Measurements from ENCODE around the gene TMEM255B.
A peak's percentile ranks its signal among the peaks of the same experiment; 100 is the strongest.

The TMEM255B gene

GRCh38 chr13:113855931-113856715 is 97.1 kb downstream of the TMEM255B start:
- no peak for DNase-seq (ENCODE audit: low spot score in 2 of 2)
- H3K36me3 ChIP-seq (replicated peaks): no peaks in the 10 kb centered on the region
- H3K27me3 ChIP-seq (ENCODE audit: low read depth): no peaks in the 10 kb centered on the region
- in situ Hi-C loops (cut with MboI; ENCODE audit: low sequenced_read_pairs): no loop called here
- no peaks in the 10 kb centered on the region for H3K4me1 ChIP-seq
- H3K4me3 ChIP-seq: no peak overlapping the region
- no peaks in the 10 kb centered on the region for H3K9me3 ChIP-seq

- Histone ChIP-seq H3K4me3 (no peak overlapping the region), H3K36me3 (replicated peaks) (no peaks in the 10 kb centered on the region), H3K9me3 (no peaks in the 10 kb centered on the region), H3K27me3 (ENCODE audit: low read depth) (no peaks in the 10 kb centered on the region), H3K4me1 (no peaks in the 10 kb centered on the region)
- in situ Hi-C loops (cut with MboI; ENCODE audit: low sequenced_read_pairs): no loop called here
- DNase-seq (ENCODE audit: low spot score in 2 of 2): no peak
Observed at GRCh38 chr13:113856716-113857065, 97.7 kb downstream of the TMEM255B start.

GRCh38 chr13:113857531-113858195 is 98.6 kb downstream of the TMEM255B start:
- Histone ChIP-seq H3K4me1 (no peaks in the 10 kb centered on the region), H3K9me3 (no peaks in the 10 kb centered on the region), H3K4me3 (no peak overlapping the region), H3K27me3 (ENCODE audit: low read depth) (no peaks in the 10 kb centered on the region), H3K36me3 (replicated peaks) (no peaks in the 10 kb centered on the region)
- no peak for DNase-seq (ENCODE audit: low spot score in 2 of 2)
- in situ Hi-C loops (cut with MboI; ENCODE audit: low sequenced_read_pairs): no loop called here

- in situ Hi-C loops (cut with MboI; ENCODE audit: low sequenced_read_pairs): no loop called here
- H3K4me1 ChIP-seq: peaks cover 3% of the 10 kb centered on the region; the same call in 1 of the 2 replicates
- no peaks in the 10 kb centered on the region for H3K36me3 ChIP-seq (replicated peaks)
- H3K27me3 ChIP-seq (ENCODE audit: low read depth): 0 out of 2 replicates have a peak, but pooled peaks cover under 1% of the 10 kb centered on the region
- no peaks in the 10 kb centered on the region for H3K9me3 ChIP-seq
- no peak overlapping the region for H3K4me3 ChIP-seq
- DNase-seq (ENCODE audit: low spot score in 2 of 2): no peak
Observed at GRCh38 chr13:113859311-113860050, 100.5 kb downstream of the TMEM255B start.

- H3K4me3 ChIP-seq: no peak overlapping the region
- H3K4me1 ChIP-seq: peaks cover 5% of the 10 kb centered on the region; the same call in 1 of the 2 replicates
- H3K27me3 ChIP-seq (ENCODE audit: low read depth): 0 out of 2 replicates have a peak, but pooled peaks cover 2% of the 10 kb centered on the region
- in situ Hi-C loops (cut with MboI; ENCODE audit: low sequenced_read_pairs): no loop called here
- H3K9me3 ChIP-seq: no peaks in the 10 kb centered on the region
- DNase-seq (ENCODE audit: low spot score in 2 of 2): no peak
- H3K36me3 ChIP-seq (replicated peaks): no peaks in the 10 kb centered on the region
Observed at GRCh38 chr13:113860051-113860664, 101.1 kb downstream of the TMEM255B start.

- Histone ChIP-seq H3K4me3 (no peak overlapping the region), H3K36me3 (replicated peaks) (no peaks in the 10 kb centered on the region), H3K9me3 (no peaks in the 10 kb centered on the region), H3K4me1 (peaks cover 5% of the 10 kb centered on the region; the same call in 1 of the 2 replicates), H3K27me3 (ENCODE audit: low read depth) (0 out of 2 replicates have a peak, but pooled peaks cover 5% of the 10 kb centered on the region)
- DNase-seq (ENCODE audit: low spot score in 2 of 2): no peak
- in situ Hi-C loops (cut with MboI; ENCODE audit: low sequenced_read_pairs): no loop called here
Observed at GRCh38 chr13:113860665-113861432, 101.8 kb downstream of the TMEM255B start.

GRCh38 chr13:113861433-113862030 is 102.5 kb downstream of the TMEM255B start:
- peaks cover 5% of the 10 kb centered on the region; the same call in 1 of the 2 replicates for H3K4me1 ChIP-seq
- 0 out of 2 replicates have a peak, but pooled peaks cover 8% of the 10 kb centered on the region for H3K27me3 ChIP-seq (ENCODE audit: low read depth)
- no peak overlapping the region for H3K4me3 ChIP-seq
- H3K9me3 ChIP-seq: no peaks in the 10 kb centered on the region
- no peaks in the 10 kb centered on the region for H3K36me3 ChIP-seq (replicated peaks)
- in situ Hi-C loops (cut with MboI; ENCODE audit: low sequenced_read_pairs): no loop called here
- no peak for DNase-seq (ENCODE audit: low spot score in 2 of 2)

- H3K4me1 ChIP-seq: peaks cover 5% of the 10 kb centered on the region; the same call in 1 of the 2 replicates
- H3K4me3 ChIP-seq: peak overlapping the region; percentile 42
- H3K9me3 ChIP-seq: no peaks in the 10 kb centered on the region
- no peak for DNase-seq (ENCODE audit: low spot score in 2 of 2)
- no peaks in the 10 kb centered on the region for H3K36me3 ChIP-seq (replicated peaks)
- H3K27me3 ChIP-seq (ENCODE audit: low read depth): 0 out of 2 replicates have a peak, but pooled peaks cover 8% of the 10 kb centered on the region
- in situ Hi-C loops (cut with MboI; ENCODE audit: low sequenced_read_pairs): no loop called here
Observed at GRCh38 chr13:113862191-113862930, 103.3 kb downstream of the TMEM255B start.

- Histone ChIP-seq H3K36me3 (replicated peaks) (no peaks in the 10 kb centered on the region), H3K4me3 (peak overlapping the region; percentile 42), H3K4me1 (peaks cover 5% of the 10 kb centered on the region; the same call in 1 of the 2 replicates), H3K27me3 (ENCODE audit: low read depth) (0 out of 2 replicates have a peak, but pooled peaks cover 8% of the 10 kb centered on the region), H3K9me3 (no peaks in the 10 kb centered on the region)
- in situ Hi-C loops (cut with MboI; ENCODE audit: low sequenced_read_pairs): no loop called here
- DNase-seq (ENCODE audit: low spot score in 2 of 2): peak; percentile 9 to 55
Observed at GRCh38 chr13:113862931-113863523, 104.0 kb downstream of the TMEM255B start.

GRCh38 chr13:113863524-113864272 is 104.7 kb downstream of the TMEM255B start, which contains the start of gene GAS6:
Gene GAS6, minus strand, starts transcription at chr13:113864076. Its CDS starts 156 bp downstream, at chr13:113863920.
- in situ Hi-C loops (cut with MboI; ENCODE audit: low sequenced_read_pairs): no loop called here
- H3K9me3 ChIP-seq: no peaks in the 10 kb centered on the region
- peaks cover 8% of the 10 kb centered on the region; the same call in 1 of the 2 replicates for H3K27me3 ChIP-seq (ENCODE audit: low read depth)
- H3K36me3 ChIP-seq (replicated peaks): no peaks in the 10 kb centered on the region
- DNase-seq (ENCODE audit: low spot score in 2 of 2): peak; percentile 4 to 64
- H3K4me3 ChIP-seq: peak within 1 kb of the TSS; percentile 42
- H3K4me1 ChIP-seq: peaks cover 5% of the 10 kb centered on the region; the same call in 1 of the 2 replicates

GRCh38 chr13:113864273-113864890 is 105.4 kb downstream of the TMEM255B start:
- no peaks in the 10 kb centered on the region for H3K9me3 ChIP-seq
- peaks cover 8% of the 10 kb centered on the region; the same call in 1 of the 2 replicates for H3K27me3 ChIP-seq (ENCODE audit: low read depth)
- peak overlapping the region; percentile 26 for H3K4me3 ChIP-seq
- no peak for DNase-seq (ENCODE audit: low spot score in 2 of 2)
- peaks cover 5% of the 10 kb centered on the region; the same call in 1 of the 2 replicates for H3K4me1 ChIP-seq
- in situ Hi-C loops (cut with MboI; ENCODE audit: low sequenced_read_pairs): no loop called here
- no peaks in the 10 kb centered on the region for H3K36me3 ChIP-seq (replicated peaks)

All from HAP-1 (cell line).